Thymus (tissue), 11 donors: Measurements from ENCODE around the gene TMEM81. TPM values are rescaled to one million over a fixed set of nuclear protein-coding genes. Genes with fewer than 3 reads are reported as not detected.
A peak's percentile ranks its signal among the peaks of the same experiment; 100 is the strongest.

ENCODE experiments used
- DNase-seq, 9 donors: peaks; one replicate each; pipeline ENCODE4 v3.0.0-alpha.2; 2013; ENCODE audit warnings: low spot score in 9 of 9, low read depth in 6 of 9, missing footprints in 1 of 9
- H3K27ac ChIP-seq, 2 donors: one replicate each; pipeline ENCODE4 v1.5.1; 2013; ENCODE audit warnings: control low read depth in 1 of 2, low read depth in 1 of 2, low read length in 1 of 2, mild to moderate bottlenecking in 1 of 2, moderate library complexity in 1 of 2
- H3K27me3 ChIP-seq, 2 donors: one replicate each; pipeline ENCODE4 v1.5.1; 2013; ENCODE audit warnings: low read length in 1 of 2; ENCODE audit not compliant: control insufficient read depth in 2 of 2, insufficient read depth in 1 of 2
- H3K36me3 ChIP-seq, 2 donors: one replicate each; pipeline ENCODE4 v1.5.1; 2013; ENCODE audit warnings: low read length in 1 of 2, mild to moderate bottlenecking in 1 of 2, moderate library complexity in 1 of 2; ENCODE audit not compliant: control insufficient read depth in 2 of 2, insufficient read depth in 2 of 2
- H3K4me1 ChIP-seq, 2 donors: one replicate each; pipeline ENCODE4 v1.5.1; 2013; ENCODE audit warnings: low read length in 2 of 2; ENCODE audit not compliant: control insufficient read depth in 2 of 2, insufficient read depth in 2 of 2
- H3K4me3 ChIP-seq, 2 donors: one replicate each; pipeline ENCODE4 v1.5.1; 2013; ENCODE audit warnings: low read length in 2 of 2, control low read depth in 1 of 2, mild to moderate bottlenecking in 1 of 2
- H3K9me3 ChIP-seq, 2 donors: one replicate each; pipeline ENCODE4 v1.5.1; 2013; ENCODE audit warnings: low read length in 1 of 2, mild to moderate bottlenecking in 1 of 2; ENCODE audit not compliant: control insufficient read depth in 2 of 2, insufficient read depth in 1 of 2
- WGBS: extraction: QIAGEN DNeasy Blood & Tissue Kit; methylation state at CpG from one replicate; pipeline ENCODE4 v1.1.7; 2013; 5-methylcytosine and 5-hydroxymethylcytosine counted together
- polyA plus RNA-seq: library from polyadenylated mRNA; stranded (reverse); fragments of 200-250 nt; gene quantifications from one replicate; pipeline ENCODE4 v1.2.3, GENCODE V29; 2013
- total RNA-seq: library from RNA; stranded (reverse); fragments of 120-200 nt; gene quantifications from one replicate; pipeline ENCODE4 v1.2.4, GENCODE V29; 2013
- donor health status: healthy.

TMEM81 gene
- total and polyA plus RNA-seq, 2 donors: 1.7 to 4.6 TPM

- Histone ChIP-seq H3K4me3 (no peak overlapping the region), H3K27ac (no peak overlapping the region), H3K27me3 (no peaks in the 10 kb centered on the region), H3K9me3 (no peaks in the 10 kb centered on the region), H3K36me3 (peaks cover 44 to 72% of the 10 kb centered on the region in 2 donors), H3K4me1 (no peaks in the 10 kb centered on the region)
- WGBS: 99% methylated on average over 4 of the region's 4 CpGs
- DNase-seq: no peak
Measured at GRCh38 chr1:205091043-205091740, 6.9 kb upstream of the TMEM81 start.

DNA sequence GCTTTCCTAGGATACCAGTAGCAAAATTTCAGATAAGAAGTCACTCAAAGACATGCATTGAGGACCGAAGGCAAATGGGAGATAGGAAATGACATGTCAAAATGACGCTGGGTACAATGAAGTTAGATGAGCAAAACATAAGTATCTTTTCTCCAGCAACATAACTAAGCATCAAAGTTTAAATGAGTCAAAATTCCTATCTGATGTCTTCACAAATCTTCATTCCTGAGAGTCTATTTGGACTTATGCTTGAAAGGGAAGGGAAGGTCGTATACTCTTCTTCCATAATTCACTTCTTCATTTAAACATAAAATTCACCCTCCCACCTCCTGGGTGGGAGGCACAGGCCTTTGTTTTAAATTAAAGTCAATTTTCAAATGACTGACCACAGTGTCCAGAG lies 4.1 kb upstream of the TMEM81 start:
- no peak overlapping the region for H3K4me3 ChIP-seq
- no peak for DNase-seq
- no peaks in the 10 kb centered on the region for H3K9me3 ChIP-seq
- WGBS: 96% methylated on average over 3 of the region's 3 CpGs
- no peak overlapping the region for H3K27ac ChIP-seq
- H3K27me3 ChIP-seq: no peaks in the 10 kb centered on the region
- no peaks in the 10 kb centered on the region for H3K4me1 ChIP-seq
- peaks cover 40 to 67% of the 10 kb centered on the region in 2 donors for H3K36me3 ChIP-seq

GRCh38 chr1:205082431-205082830 lies 1.8 kb downstream of the TMEM81 start:
- Histone ChIP-seq H3K4me3 (no peak overlapping the region), H3K9me3 (no peaks in the 10 kb centered on the region), H3K36me3 (peaks cover 14 to 31% of the 10 kb centered on the region in 2 donors), H3K27ac (peak overlapping the region in 1 of 2 donors; percentile 31), H3K27me3 (no peaks in the 10 kb centered on the region), H3K4me1 (no peaks in the 10 kb centered on the region)
- WGBS: 97% methylated on average over 4 of the region's 4 CpGs
- peak in 1 of 9 donors; percentile 5 for DNase-seq

- Histone ChIP-seq H3K9me3 (no peaks in the 10 kb centered on the region), H3K36me3 (peaks cover 0 to 5% of the 10 kb centered on the region in 2 donors), H3K27me3 (no peaks in the 10 kb centered on the region), H3K27ac (no peak overlapping the region), H3K4me3 (no peak overlapping the region), H3K4me1 (no peaks in the 10 kb centered on the region)
- no peak for DNase-seq
- 98% methylated on average over 1 of the region's 1 CpG for WGBS
Measured at GRCh38 chr1:205077934-205078311, 6.3 kb downstream of the TMEM81 start.

DNA sequence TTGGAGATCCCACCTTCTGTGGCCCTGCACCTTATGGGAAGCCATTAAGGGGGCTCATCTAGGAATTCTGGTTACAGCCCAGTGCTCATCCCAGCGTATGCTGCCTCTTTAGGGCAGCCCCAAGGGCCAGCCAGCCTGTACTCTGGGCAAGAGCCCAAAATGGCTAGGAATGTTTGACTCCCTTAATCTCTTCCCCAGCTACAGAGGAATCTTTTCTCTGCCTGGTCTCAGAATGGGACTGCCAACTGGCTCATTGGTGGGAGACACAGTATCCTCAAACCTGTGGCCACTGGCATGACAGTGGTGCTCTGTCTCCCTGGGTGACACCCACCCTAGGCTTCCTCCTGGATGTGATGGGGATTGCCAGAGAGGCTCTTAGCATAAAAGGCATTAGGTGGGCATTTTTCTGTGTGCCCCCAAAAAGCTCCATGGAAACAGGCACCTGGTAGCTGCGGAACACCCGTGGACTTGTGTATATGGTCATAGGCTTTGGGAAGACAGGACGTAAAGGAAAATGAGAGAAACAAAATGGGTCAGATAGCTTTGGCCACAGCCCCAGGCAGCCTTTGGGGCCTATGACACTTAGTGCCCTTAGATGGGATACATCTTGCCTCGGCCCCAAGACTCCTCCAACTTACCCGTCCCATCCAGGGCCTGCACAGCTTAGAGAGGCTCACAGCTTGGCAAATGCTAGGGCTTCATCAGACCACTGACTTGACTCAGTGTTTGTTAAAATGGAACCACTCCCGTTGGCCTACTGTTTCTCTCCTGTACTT lies 6.9 kb downstream of the TMEM81 start:
- no peaks in the 10 kb centered on the region for H3K9me3 ChIP-seq
- H3K4me1 ChIP-seq: no peaks in the 10 kb centered on the region
- no peak overlapping the region for H3K27ac ChIP-seq
- H3K36me3 ChIP-seq: peaks cover 0 to 1% of the 10 kb centered on the region in 2 donors
- WGBS: 97% methylated on average over 7 of the region's 7 CpGs
- no peaks in the 10 kb centered on the region for H3K27me3 ChIP-seq
- no peak overlapping the region for H3K4me3 ChIP-seq
- no peak for DNase-seq

GRCh38 chr1:205076245-205076761 lies 8.0 kb downstream of the TMEM81 start:
- Histone ChIP-seq H3K4me3 (no peak overlapping the region), H3K4me1 (no peaks in the 10 kb centered on the region), H3K36me3 (no peaks in the 10 kb centered on the region), H3K27me3 (no peaks in the 10 kb centered on the region), H3K27ac (no peak overlapping the region), H3K9me3 (no peaks in the 10 kb centered on the region)
- no peak for DNase-seq
- WGBS: 91% methylated on average over 4 of the region's 4 CpGs

- no peak for DNase-seq
- H3K4me1 ChIP-seq: no peaks in the 10 kb centered on the region
- WGBS: 91% methylated on average over 7 of the region's 7 CpGs
- no peak overlapping the region for H3K27ac ChIP-seq
- H3K4me3 ChIP-seq: no peak overlapping the region
- no peaks in the 10 kb centered on the region for H3K27me3 ChIP-seq
- no peaks in the 10 kb centered on the region for H3K36me3 ChIP-seq
- no peaks in the 10 kb centered on the region for H3K9me3 ChIP-seq
Measured at GRCh38 chr1:205075642-205076155, 8.6 kb downstream of the TMEM81 start.

DNA sequence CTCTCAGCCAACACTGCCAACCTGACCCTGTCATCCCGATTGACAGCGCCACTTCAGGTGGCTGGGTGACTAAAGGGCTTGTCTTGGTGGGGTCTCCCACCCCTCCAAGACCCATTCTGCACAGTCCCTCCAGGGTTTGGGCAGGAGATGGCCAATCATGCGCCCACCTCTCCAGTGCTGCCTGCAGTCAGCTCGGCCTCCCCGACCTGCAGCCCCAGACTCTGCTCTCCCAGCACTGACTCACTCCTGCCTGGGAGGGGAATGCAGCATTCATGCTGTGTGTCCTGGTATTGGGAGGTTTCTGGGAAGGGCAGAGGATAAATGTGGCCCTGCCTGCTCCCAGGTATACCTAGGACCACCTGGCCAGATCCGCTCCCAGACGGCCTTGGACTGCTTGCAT lies 9.7 kb downstream of the TMEM81 start:
- Histone ChIP-seq H3K27me3 (no peaks in the 10 kb centered on the region), H3K4me1 (no peaks in the 10 kb centered on the region), H3K4me3 (no peak overlapping the region), H3K27ac (no peak overlapping the region), H3K36me3 (no peaks in the 10 kb centered on the region), H3K9me3 (no peaks in the 10 kb centered on the region)
- WGBS: 97% methylated on average over 7 of the region's 7 CpGs
- no peak for DNase-seq

GRCh38 chr1:205074084-205074483 lies 10.2 kb downstream of the TMEM81 start:
- no peak for DNase-seq

More at GRCh38 chr1:205074084-205074483, 10.2 kb downstream of the TMEM81 start:
- 97% methylated on average over 11 of the region's 11 CpGs for WGBS
- H3K36me3 ChIP-seq: no peaks in the 10 kb centered on the region
- H3K9me3 ChIP-seq: no peaks in the 10 kb centered on the region
- H3K4me1 ChIP-seq: no peaks in the 10 kb centered on the region
- H3K27ac ChIP-seq: no peak overlapping the region
- no peaks in the 10 kb centered on the region for H3K27me3 ChIP-seq
- no peak overlapping the region for H3K4me3 ChIP-seq
